ENCODE data around the gene KRT85.

Gene KRT85

DNA sequence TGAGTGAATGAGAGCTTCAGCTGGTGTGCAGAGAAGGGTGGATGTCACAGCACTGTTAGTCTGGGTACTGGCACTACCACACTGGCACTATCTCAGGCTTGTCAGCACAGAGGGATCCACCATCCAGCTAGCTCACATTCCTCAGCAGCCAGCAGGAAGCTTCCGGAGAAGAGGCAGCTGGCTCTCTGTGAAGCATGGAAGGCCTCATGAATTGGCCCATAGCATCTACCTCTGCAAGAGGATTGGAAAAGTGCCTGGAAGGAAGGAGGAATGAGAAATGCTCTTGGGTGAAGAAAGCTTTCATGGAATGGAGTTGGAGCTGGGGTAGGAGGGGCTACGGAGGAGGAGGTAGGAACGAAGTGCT, 56.0 kb downstream of the KRT85 start:
- no peak for DNase-seq (ENCODE audit: extremely low read depth in 1 of 2, low read depth in 1 of 2)

DNA sequence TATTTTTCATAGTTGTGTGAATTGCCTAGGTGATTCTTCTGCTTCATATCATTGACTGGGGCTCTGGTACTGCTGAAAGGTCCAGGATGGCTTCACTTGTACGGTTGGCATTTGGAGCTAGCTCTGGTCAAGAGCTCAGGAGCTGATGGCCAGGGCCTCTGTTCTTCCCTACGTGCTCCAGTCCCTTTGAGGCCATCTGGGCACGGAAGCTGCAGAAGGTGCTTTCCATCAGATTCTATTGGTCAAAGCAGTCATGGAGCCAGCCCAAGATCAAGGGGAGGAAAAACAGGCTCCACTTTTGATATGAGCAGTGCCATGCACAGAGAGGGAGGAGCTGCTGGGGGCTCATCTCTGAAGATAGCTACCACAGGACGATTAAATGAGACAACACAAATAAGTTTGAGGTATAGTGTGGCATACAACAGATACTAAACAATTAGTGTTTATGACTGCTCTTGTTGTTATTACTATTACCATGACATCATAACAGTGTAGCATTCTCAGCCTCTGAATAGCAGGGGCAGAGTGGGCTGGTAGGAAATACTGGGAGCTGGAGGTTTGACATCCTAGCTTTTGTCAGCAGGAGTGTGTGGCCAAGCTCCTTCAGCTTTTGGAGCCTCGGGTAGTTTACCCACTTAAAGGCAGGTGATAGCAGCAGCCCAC, 56.5 kb downstream of the KRT85 start:
- DNase-seq (ENCODE audit: extremely low read depth in 1 of 2, low read depth in 1 of 2) = no peak

Data from activated CD8-positive, alpha-beta memory T cell treated with anti-CD3 and anti-CD28 coated beads for 1 hour (primary cell).